Non-pigmented ciliary epithelial cell (primary cell): ENCODE measurements around the gene RAET1G.
"Not testable (repeated sequence)": the region's sequence is repeated elsewhere in the genome, so short reads cannot be mapped to it uniquely, and the experiment has no call there.

Experiments used
- DNase-seq: peaks from one replicate; pipeline ENCODE4 v3.0.0-alpha.2; 2010; ENCODE audit warnings: low read depth

RAET1G gene, protein sequence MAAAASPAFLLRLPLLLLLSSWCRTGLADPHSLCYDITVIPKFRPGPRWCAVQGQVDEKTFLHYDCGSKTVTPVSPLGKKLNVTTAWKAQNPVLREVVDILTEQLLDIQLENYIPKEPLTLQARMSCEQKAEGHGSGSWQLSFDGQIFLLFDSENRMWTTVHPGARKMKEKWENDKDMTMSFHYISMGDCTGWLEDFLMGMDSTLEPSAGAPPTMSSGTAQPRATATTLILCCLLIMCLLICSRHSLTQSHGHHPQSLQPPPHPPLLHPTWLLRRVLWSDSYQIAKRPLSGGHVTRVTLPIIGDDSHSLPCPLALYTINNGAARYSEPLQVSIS

DNA sequence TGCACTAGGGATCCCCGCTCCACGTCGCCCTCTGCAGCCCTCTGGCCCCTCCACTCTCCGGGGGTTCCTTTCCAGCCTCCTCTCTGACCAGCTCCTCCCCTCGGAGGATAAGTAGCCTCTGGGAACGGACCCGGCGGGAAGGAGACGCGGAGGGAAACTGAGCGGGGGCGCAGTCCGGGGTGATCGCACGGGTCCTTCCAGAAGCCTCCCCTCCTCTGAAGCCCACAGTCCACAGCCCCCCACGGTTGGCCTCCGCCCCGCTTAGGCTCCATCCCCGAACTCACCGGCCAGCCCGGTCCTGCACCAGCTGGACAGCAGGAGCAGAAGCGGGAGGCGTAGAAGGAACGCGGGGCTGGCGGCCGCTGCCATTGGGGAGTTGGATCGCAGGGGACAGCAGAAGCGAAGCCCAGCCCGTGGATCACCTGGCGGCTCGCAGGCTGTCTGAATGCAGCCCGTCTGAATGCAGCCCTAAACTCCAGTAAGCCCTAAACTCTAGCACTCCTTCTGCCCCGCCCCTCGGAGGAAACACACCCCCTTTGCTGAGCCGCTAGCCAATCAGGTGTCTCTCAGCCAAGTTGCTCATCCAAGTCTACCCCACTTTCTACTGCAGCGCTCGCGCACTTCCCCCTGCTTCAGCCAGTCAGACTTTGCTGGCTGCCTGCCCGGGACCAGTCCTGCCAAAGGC, at the start of gene RAET1G:
Gene RAET1G (minus strand): TSS at position 480 of the 685 bp plus-strand sequence. CDS start 111 bp downstream, at position 369.
- DNase-seq, result peak; percentile 80

DNA sequence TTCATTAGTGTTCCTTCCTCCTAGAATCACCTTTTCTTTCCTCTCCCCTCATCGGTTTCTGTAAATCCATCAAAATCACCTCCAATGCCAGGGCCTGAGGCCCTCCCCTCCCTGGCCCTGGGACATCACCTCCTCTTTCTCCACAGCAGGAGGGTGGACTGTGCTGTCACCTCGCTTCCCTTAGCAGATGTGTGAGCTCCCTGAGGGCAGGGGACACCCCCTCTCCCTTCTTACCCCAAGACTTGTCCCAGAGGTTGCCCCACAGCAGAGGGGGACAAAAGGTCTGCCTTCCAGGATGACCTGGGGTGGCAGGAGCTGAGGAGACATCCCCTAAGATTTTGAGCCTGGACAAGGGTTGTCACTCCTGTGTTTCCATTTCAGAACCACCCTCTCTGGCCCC, 46.7 kb upstream of the RAET1G start:
- DNase-seq, result no peak

DNA sequence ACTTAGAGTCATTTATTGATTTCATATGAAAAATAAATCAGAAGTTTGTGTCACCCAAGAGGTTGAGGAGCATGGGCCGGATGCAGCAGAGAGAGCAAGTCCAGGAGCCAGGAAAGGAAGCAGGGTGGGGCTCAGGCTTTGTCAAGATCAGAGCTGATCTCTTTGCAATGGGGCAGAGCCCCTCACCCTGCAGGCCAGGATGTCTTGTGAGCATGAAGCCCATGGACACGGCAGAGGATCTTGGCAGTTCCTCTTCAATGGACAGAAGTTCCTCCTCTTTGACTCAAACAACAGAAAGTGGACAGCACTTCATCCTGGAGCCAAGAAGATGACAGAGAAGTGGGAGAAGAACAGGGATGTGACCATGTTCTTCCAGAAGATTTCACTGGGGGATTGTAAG, 46.0 kb upstream of the RAET1G start:
- not testable (repeated sequence) for DNase-seq

DNA sequence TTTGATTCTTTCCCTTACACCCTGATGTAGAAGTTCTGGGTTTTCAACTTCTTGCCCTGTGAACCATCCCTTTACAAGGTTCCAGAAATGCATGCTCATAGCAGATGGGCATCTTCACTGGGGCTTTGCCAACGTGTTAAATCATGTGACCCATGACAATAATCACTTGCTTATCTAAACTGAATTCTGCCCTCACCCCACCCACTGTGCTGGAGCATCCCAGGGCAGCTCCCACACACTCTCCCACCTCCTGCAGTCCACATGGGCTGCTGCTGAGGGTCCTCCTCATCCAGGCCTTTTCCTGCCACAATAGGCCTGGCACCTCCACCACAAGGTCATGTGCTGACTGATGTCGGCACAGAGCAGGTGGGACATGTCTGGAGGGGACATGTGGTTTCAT, 45.1 kb upstream of the RAET1G start:
- not testable (repeated sequence) for DNase-seq

DNA sequence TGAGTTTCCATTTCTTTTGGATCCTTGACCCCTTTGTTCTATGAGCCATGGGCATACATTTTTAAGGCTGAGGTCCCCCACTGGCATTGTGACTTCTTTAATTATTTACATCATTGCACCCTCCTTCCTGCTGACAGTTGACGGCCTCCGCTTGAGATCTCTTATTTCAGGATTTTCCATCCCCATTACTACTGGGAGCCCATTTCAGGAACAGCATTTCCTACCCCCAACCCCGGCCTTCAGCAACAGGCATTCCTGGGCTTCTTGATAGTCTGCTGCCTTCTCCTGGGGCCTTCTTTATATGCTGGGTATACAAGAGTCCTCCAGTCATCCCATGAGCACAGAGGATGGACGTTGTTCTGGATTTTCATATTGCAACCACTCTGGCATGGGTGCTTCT, 44.7 kb upstream of the RAET1G start:
- no peak for DNase-seq

DNA sequence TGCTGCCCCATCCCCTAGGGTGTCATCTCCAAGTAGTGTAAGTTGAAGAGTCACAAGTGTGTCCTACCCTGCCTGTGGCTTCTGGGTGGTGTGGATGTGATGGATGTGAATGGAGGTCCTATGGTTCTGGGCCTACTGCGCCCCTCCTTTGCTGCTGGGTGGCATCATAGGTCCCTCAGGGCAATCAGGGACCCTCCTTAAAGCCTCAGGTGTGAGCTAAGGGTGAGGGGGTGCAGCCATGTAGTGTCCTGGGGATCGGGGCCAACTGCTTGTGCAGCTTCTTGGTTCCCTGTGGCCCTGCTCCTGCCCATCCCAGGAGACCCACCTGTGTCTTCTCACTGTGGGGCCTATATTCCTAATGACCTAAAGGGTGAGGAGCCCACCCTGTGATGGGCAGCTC, 43.4 kb upstream of the RAET1G start:
- DNase-seq, result not testable (repeated sequence)

DNA sequence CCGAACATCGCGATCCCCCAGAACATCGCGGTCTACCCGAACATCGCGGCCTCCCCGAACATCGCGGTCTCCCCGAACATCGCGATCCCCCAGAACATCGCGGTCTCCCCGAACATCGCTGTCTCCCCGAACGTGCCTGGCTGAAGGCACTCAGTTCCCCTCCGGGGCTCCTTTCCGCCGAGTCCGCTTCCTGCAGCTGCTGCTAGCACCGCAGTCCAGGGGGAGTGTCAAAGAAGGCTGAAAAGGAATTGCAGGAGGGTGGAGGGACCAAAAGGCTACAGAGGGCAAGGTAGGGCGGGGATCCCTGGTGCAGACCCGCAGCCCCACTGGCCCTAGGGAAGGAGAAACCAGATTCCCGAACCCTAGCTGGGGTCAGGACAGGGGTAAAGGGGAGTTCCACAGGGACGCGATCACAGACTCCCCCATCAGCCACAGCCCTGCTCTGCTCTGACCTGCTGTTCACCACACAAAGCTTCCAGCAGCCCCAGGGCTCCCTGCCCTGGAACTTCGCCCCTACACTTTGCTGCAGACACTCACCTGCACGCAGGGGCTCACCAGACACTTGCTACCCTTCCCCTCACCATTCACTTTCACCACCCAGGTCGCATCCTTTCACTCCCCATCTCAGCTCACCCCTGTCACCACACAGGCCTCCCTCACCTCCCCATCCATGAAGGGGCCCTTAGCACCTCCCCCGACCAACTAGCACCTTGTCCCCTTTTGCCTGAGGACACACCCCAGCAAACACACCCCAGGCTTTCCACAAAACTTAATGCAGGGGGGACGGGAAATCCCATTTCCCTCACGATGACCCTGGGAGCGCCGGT, 42.5 kb upstream of the RAET1G start:
- no peak for DNase-seq

DNA sequence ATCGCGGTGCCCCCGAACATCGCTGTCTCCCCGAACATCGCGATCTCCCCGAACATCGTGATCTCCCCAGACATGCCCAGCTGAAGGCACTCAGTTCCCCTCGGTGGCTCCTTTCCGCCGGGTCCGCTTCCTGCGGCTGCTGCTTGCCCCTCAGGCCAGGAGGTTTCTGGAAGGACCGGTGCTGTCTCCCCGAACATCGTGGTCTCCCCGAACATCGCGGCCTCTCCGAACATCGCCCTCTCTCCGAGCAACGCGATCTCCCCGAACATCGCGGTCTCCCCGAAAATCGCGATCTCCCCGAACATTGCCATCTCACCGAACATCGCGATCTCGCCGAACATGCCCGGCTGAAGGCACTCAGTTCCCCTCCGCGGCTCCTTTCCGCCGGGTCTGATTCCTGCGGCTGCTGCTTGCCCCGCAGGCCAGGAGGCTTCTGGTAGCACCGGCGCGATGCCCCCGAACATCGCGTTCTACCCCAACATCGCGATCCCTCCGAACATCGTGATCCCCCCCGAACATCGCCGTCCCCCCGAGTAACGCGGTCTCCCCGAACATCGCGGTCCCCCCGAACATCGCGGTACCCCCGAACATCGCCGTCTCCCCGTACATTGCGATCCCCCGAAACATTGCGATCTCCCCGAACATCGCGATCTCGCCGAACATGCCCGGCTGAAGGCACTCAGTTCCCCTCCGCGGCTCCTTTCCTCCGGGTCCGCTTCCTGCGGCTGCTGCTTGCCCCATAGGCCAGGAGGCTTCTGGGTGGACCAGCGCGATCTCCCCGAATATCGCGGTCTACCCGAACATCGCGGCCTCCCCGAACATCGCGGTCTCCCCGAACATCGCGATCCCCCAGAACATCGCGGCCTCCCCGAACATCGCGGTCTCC, 41.6 kb upstream of the RAET1G start:
- DNase-seq, result no peak

DNA sequence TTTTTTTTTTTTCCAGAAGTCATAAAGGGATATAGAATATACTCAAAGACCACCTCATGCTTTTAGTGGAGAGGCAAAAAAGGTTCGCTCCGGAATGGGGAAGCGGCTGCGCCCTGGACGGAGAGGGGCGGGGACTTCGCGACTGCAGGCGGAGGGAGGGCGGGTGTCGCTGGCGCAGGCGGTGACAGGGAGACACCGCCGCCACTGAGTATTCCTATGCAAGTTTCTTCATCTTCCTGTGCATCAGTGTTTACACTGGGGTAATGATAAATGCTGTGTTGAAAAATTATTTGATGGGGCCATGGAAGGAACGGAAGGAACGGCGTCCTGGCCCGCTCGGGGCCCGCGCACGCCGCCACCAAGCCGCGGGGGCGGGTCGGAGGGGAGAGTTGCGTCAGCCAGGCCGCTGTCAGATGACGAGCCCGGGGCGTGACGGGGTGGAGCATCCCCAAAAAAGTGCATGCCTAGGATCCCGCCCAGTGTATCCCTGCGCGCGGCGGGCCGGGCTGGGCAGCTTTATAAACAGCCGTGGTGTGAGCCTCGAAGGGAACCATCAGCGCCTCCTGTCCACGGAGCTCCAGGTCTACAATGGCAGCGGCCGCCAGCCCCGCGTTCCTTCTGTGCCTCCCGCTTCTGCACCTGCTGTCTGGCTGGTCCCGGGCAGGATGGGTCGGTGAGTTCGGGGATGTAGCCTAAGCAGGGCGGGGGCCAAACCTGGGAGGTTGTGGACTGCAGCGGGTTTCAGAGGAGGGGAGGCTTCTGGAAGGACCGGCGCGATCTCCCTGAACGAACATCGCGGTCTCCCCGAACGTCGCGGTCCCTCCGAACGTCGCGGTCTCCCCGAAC, 40.8 kb upstream of the RAET1G start, which contains the start of gene ULBP1:
Gene ULBP1 (plus strand): TSS at position 482 of the 846 bp plus-strand sequence. CDS start 107 bp downstream, at position 589.
- peak; percentile 41 for DNase-seq

DNA sequence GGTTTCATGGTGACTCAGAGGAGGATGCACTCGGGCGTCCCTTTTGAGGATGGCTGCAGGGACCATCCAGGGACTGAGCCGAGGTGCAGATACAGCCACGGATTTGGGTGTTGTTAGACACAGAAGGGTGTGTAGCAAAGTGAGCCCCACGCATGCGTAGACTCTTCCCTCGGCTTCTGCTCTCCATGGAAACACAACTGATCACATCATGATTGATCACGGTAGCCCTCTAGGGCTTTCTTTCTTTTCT, 40.2 kb upstream of the RAET1G start:
- no peak for DNase-seq

DNA sequence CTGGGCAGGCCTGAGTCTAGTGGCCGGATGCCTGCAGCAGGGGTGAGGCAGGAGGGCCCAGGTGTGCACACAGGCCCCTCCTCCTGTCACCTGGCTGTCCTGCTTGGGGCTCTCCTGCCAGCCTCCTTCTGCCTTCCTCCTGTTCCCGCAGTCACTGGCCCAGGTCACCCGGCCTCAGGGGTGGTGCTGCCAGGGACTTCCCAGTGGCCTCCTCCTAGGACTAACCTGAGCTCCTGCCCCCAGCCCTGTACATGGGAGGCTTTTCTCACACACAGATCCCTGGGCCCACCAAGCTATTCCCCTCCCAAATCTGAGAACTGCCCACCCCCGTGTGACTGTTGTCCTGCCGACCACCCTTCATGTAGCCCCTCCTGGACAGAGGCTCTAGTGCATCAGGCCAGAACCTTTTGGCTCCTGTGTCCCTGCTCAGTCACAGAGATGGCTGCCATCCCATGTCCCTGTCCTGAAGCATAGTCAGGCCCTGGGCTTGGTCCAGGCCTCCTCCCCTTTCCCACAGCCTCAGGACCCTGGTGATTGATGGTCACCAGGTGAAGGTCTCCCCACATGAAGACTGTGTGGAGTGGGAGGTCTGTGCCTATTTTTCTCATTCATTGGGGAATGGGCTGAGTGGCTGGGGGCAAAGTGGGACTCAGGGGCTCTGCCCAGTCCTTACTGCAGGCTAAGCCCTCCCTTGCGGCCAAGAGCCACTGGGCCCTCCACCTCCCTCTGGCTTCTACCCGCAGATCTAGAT, 39.7 kb upstream of the RAET1G start:
- no peak for DNase-seq

DNA sequence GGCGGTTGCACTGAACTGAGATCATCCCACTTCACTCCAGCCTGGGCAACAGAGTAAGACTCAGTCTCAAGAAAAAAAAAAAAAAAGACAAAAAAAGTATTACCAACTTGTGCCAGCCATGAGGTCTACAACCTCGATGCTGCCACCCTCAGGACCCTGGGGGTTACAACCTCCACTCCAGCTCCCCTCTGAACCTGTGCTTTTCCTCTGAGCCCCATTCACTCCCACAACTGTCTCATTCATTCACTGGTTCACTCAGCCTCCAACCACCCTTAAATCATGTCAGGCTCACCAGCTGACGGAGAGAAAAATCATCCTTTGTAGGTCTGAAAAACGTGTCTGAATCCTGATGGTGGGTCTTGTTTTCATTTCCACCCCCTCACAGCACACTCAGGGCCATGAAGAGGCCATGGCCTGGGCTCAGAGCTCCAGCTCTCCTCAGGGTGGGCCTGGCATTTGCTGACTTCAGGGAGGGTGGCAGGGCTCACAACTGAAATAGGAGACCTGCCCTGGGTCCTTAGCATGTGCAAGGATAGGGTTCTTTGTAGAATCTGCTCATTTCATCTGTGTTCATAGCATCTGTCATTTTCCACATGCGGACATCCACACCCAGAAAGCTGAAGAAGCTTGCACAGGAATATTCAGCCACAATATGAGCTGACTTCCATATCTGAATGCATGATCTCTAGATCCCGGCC, 39.0 kb upstream of the RAET1G start:
- DNase-seq, result no peak

DNA sequence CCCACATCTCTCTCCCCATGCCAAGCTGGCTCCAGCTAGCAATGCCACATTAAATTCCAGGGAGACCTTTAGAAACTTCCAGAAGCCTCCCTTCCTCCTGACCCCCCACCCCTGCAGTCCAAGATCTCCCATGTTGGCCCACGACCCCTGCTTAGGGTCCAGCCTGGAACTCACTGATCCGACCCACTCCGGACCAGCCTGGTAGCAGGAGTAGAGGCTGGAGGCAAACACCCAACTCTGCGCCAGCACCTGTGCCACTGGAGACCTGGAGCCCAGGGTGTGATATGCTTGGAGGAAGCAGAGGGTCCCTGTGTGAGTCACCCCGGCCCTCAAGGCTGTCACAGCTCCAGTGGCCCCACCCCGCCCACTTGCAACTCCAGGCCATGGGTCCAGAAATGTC, 37.6 kb upstream of the RAET1G start:
- no peak for DNase-seq

DNA sequence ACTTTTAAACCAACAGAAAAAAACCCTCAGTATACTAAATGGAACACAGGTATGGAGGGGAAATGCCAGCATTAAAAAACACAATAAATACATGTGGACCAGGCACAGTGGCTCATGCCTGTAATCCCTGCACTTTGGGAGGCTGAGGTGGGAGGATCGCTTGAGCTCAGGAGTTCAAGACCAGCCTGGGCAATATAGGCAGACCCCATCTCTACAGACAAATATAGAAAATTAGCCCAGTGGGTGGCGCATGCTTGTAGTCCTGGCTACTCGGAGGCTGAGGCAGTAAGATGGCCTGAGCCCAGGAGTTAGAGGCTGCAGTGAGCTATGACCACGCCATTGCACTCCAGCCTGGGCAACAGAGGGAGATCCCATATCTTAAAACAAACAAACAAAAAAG, 36.9 kb upstream of the RAET1G start:
- not testable (repeated sequence) for DNase-seq

DNA sequence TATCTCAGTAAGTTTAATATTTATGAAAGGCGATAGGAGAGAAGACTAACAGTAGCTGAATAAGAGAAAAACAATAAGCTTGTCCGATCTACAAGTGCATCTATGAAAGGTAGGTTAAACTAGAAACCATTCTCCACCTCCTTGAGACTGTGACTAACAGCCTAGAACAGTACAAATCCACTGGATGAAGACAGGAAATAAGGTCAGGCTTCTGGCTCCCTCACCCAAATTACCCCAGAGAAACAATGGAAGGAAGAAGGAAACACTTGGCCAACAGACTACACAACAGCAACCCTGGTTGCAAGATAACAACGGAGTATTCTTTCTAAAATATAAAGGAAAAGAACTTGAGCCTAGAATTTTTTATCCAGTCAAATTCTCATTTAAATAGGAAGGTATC, 35.2 kb upstream of the RAET1G start:
- not testable (repeated sequence) for DNase-seq

DNA sequence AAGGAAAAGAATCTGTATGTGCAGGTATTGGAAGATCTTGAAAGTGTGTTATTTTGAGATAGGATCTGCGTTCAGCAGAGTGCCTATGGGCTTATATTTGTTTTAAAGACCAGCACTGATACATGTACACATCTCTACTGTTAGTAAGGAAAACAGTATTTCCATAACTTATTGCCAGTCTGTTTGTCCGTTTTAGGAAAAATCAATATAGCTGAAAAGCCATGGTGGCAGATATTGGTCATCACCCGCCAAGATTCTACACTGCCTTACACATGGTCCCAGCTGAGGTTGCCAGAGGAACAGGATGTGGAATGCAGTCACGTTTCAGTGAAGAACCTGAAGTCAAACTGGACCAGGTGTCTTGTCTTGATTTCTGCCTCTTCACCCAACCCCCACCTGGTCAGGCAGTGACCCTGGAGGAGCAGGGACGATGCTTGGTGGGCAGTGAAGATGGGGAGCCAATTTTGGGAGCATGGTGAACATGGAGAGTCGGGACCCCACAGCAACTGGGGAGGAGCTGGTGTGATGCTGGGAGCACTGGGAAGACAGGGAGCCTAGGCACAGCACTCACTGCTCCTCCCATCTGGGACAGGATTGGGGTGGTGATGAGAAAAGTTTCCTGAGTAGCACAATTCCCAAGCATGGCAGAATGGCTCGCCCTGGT, 32.9 kb upstream of the RAET1G start:
- not testable (repeated sequence) for DNase-seq

DNA sequence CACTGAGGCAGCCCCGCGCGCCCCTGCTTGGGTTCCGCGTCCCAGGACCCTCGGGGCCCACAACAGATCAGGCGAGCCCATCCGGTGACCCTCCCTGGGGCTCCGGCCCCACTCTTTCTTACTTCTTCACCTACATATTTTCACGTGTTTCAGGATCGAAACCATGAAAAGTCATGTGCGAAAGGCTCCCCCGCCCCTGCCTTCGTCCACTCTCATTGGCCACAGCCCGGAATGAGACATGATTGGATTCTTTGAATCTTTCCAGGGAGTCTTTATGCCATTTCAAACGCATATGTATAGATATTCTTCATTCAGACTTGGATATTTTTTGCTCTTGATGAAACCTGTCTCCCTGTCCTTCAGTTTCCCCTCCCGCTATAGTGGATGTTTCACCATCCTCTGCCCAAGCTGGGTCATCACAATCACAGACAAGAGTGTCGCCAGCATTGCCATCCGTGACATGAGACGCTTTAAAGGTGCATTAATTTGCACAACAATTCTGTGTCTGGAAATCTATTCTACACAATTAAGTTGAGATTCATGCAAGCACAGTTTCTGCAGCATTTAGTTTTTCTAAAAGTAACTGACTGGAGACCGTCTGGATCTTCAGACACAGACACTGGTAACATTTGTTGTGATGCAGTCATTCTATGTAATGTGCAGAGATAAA, 32.2 kb upstream of the RAET1G start:
- DNase-seq, result not testable (repeated sequence)

DNA sequence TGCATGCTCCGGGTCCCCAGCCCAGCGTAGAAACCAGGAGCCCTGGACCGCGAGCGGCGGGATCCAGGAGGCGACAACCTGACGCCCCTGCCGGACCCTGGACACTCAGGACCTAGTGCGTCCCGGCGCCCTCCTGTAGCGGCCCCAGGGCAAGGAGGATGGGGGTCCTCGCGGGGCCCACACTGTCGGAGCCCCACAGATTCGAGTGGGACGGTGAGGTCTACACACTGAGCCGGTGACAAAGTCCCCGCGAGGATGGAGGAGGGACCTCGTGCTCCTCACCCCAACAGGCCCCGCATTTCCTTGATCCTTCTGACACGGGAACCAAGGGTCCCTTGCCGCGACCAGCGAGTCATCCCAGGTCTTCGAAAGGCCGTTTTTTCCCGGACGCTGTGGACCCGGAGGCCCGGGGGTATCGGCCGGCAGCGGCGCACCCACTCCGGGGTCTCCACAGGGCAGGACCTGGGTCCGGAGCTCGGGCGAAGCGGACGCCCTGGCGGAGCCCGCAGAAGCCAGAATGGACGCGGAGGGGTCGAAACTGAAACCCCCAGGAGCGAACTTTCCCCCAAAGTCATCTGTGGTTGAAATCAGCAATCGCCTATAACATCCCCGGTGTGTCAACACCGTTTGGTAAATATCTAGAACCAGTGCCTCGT, 31.5 kb upstream of the RAET1G start:
- DNase-seq, result not testable (repeated sequence)
